Lower lobe of right lung (tissue), 2 donors: ENCODE measurements around the gene UXT. TPM values are rescaled to one million over a fixed set of nuclear protein-coding genes. Genes with fewer than 3 reads are reported as not detected.

ENCODE experiments used
- ATAC-seq, 2 donors: fragments of 200-7000 bp; cut with Tn5 transposase; one replicate each; pipeline ENCODE4 v1.9.1; 2020 to 2022; ENCODE audit warnings: mild to moderate bottlenecking in 2 of 2, moderate library complexity in 2 of 2
- DNase-seq: peaks from one replicate; pipeline ENCODE4 v3.0.0-alpha.2; 2020
- H3K27ac ChIP-seq: fragments of 200-600 bp; one replicate; pipeline ENCODE4 v1.8.0; 2022
- H3K27me3 ChIP-seq: fragments of 200-600 bp; one replicate; pipeline ENCODE4 v1.8.0; 2022; ENCODE audit warnings: low read depth
- H3K36me3 ChIP-seq: fragments of 200-600 bp; one replicate; pipeline ENCODE4 v1.8.0; 2022; ENCODE audit warnings: mild to moderate bottlenecking
- H3K4me1 ChIP-seq: fragments of 200-600 bp; one replicate; pipeline ENCODE4 v1.8.0; 2022
- H3K4me3 ChIP-seq: fragments of 200-600 bp; one replicate; pipeline ENCODE4 v1.8.0; 2022; ENCODE audit warnings: mild to moderate bottlenecking
- H3K9me3 ChIP-seq: fragments of 200-600 bp; one replicate; pipeline ENCODE4 v1.8.0; 2022
- CTCF ChIP-seq: fragments of 200-600 bp; IDR thresholded peaks from one replicate; pipeline ENCODE4 v1.8.0; 2022; ENCODE audit warnings: antibody characterized with exemption, mild to moderate bottlenecking
- intact Hi-C: fragments of 100-400 bp; cut with DNase I; formaldehyde crosslinking; loops from one replicate; pipeline ENCODE4 v1.11.0; 2022
- total RNA-seq: library from RNA; stranded (reverse); fragmentation: NEBNext Ultra II Directional; extraction: Animal tissue kit (Norgen Biotek cat#: 25700); gene quantifications from one replicate; pipeline ENCODE4 v1.2.1, GENCODE V29; 2021
- donor health status: DM: no; HTN: yes; CAD: no; lungs with severe emphysema.

The UXT gene
- total RNA-seq, 1 donor from 2014 or later, result 85.5 TPM

GRCh38 chrX:47651043-47651905 lies 7.7 kb downstream of the UXT start:
- peaks cover 8% of the 10 kb centered on the region for H3K4me1 ChIP-seq
- H3K9me3 ChIP-seq, result no peaks in the 10 kb centered on the region
- peaks cover 29% of the 10 kb centered on the region for H3K36me3 ChIP-seq
- peak; percentile 1 to 7 for ATAC-seq
- intact Hi-C loops, result no loop called here
- peak overlapping the region; percentile 60 for H3K4me3 ChIP-seq
- no peaks in the 10 kb centered on the region for H3K27me3 ChIP-seq
- peak overlapping the region; percentile 53 for H3K27ac ChIP-seq
- DNase-seq, result no peak
- TF ChIP-seq CTCF, result no peak

- H3K9me3 ChIP-seq, result no peaks in the 10 kb centered on the region
- DNase-seq (peak; percentile 95), ATAC-seq (peak; percentile 97 to 99)
- intact Hi-C loops, result no loop called here
- no peaks in the 10 kb centered on the region for H3K27me3 ChIP-seq
- peaks cover 8% of the 10 kb centered on the region for H3K4me1 ChIP-seq
- H3K27ac ChIP-seq, result peak within 1 kb of the TSS; percentile 79
- peak; percentile 9 for TF ChIP-seq CTCF
- H3K4me3 ChIP-seq, result peak within 1 kb of the TSS; percentile 60
- H3K36me3 ChIP-seq, result peaks cover 20% of the 10 kb centered on the region
Measured at GRCh38 chrX:47650164-47651042, 8.6 kb downstream of the UXT start, which contains the start of gene ELK1. Gene ELK1 (minus strand): TSS chrX:47650563. CDS start chrX:47641441, 9,122 bp downstream.

GRCh38 chrX:47649781-47650163 lies 9.2 kb downstream of the UXT start:
- peaks cover 14% of the 10 kb centered on the region for H3K36me3 ChIP-seq
- H3K4me3 ChIP-seq, result peak overlapping the region; percentile 60
- peaks cover 8% of the 10 kb centered on the region for H3K4me1 ChIP-seq
- no peak for TF ChIP-seq CTCF
- no peak for ATAC-seq
- no peaks in the 10 kb centered on the region for H3K27me3 ChIP-seq
- DNase-seq, result no peak
- H3K27ac ChIP-seq, result peak overlapping the region; percentile 79
- intact Hi-C loops, result no loop called here
- no peaks in the 10 kb centered on the region for H3K9me3 ChIP-seq

- Histone ChIP-seq H3K4me1 (peaks cover 8% of the 10 kb centered on the region), H3K27ac (no peak overlapping the region), H3K4me3 (peak overlapping the region; percentile 60), H3K36me3 (peaks cover 14% of the 10 kb centered on the region), H3K9me3 (no peaks in the 10 kb centered on the region), H3K27me3 (no peaks in the 10 kb centered on the region)
- intact Hi-C loops, result no loop called here
- TF ChIP-seq CTCF, result no peak
- no peak for ATAC-seq
- no peak for DNase-seq
Measured at GRCh38 chrX:47649271-47649670, 9.7 kb downstream of the UXT start.

- ATAC-seq (no peak), DNase-seq (no peak)
- intact Hi-C loops, result no loop called here
- H3K27ac ChIP-seq, result no peak overlapping the region
- H3K27me3 ChIP-seq, result no peaks in the 10 kb centered on the region
- no peak for TF ChIP-seq CTCF
- H3K4me3 ChIP-seq, result no peak overlapping the region
- peaks cover 14% of the 10 kb centered on the region for H3K4me1 ChIP-seq
- H3K9me3 ChIP-seq, result no peaks in the 10 kb centered on the region
- peaks cover 13% of the 10 kb centered on the region for H3K36me3 ChIP-seq
Measured at GRCh38 chrX:47648376-47648775, 10.6 kb downstream of the UXT start.
